T-helper 1 cell treated with Interleukin-12 subunit alpha and Interleukin-12 subunit beta and Interleukin-4 antibody, amounts not matched to agents 30 ng/mL and 1 ng/mL, for 36 hours (primary cell): ENCODE data around the gene SCN4B. TPM values are rescaled to one million over a fixed set of nuclear protein-coding genes. Genes with fewer than 3 reads are reported as not detected.

Experiments used
- intact Hi-C: fragments of 100-400 bp; cut with micrococcal nuclease; formaldehyde crosslinking; loops from one replicate; pipeline ENCODE4 v1.15.1; 2024
- total RNA-seq: library from RNA; stranded (reverse); gene quantifications from 2 replicates; pipeline ENCODE4 v1.2.3, GENCODE V29; 2022

The SCN4B gene
- total RNA-seq, 1 donor from 2014 or later, result 0.29 TPM

GRCh38 chr11:118154641-118155040 lies 2.0 kb upstream of the SCN4B start:
- intact Hi-C loops, result no loop called here

GRCh38 chr11:118153976-118154375 lies 1.4 kb upstream of the SCN4B start:
- intact Hi-C loops, result no loop called here

- intact Hi-C loops, result no loop called here
Measured at GRCh38 chr11:118153516-118153915, 893 bp upstream of the SCN4B start.

- intact Hi-C loops, result no loop called here
Measured at GRCh38 chr11:118152020-118152551, 537 bp downstream of the SCN4B start.

GRCh38 chr11:118151431-118151830 lies 1.2 kb downstream of the SCN4B start:
- intact Hi-C loops, result no loop called here

- intact Hi-C loops, result loop anchor here (5.0 kb wide), 2 partner anchors 147 to 193 kb away; partner anchors contain the start of genes CD3D and CD3G
Measured at GRCh38 chr11:118149493-118149892, 3.1 kb downstream of the SCN4B start.

- intact Hi-C loops, result loop anchor here (5.0 kb wide), 2 partner anchors 147 to 193 kb away; partner anchors contain the start of genes CD3D and CD3G
Measured at GRCh38 chr11:118148856-118149255, 3.8 kb downstream of the SCN4B start.

- intact Hi-C loops, result loop anchor here (5.0 kb wide), 2 partner anchors 146 to 194 kb away; partner anchors contain the start of genes CD3D and CD3G
Measured at GRCh38 chr11:118148240-118148639, 4.4 kb downstream of the SCN4B start.

- intact Hi-C loops, result loop anchor here (5.0 kb wide), 2 partner anchors 145 to 195 kb away; partner anchors contain the start of genes CD3D and CD3G
Measured at GRCh38 chr11:118147502-118147901, 5.1 kb downstream of the SCN4B start.

- intact Hi-C loops, result loop anchor here (5.0 kb wide), 2 partner anchors 144 to 196 kb away; partner anchors contain the start of genes CD3D and CD3G
Measured at GRCh38 chr11:118146554-118146953, 6.1 kb downstream of the SCN4B start.

- intact Hi-C loops, result loop anchor here (1.0 to 5.0 kb wide), 12 partner anchors 26 to 514 kb away; partner anchors contain the start of genes ARCN1, CD3D, CD3G and UBE4A
Measured at GRCh38 chr11:118145285-118146227, 7.1 kb downstream of the SCN4B start.

- intact Hi-C loops, result loop anchor here (1.0 to 5.0 kb wide), 12 partner anchors 27 to 515 kb away; partner anchors contain the start of genes ARCN1, CD3D, CD3G and UBE4A
Measured at GRCh38 chr11:118144301-118145268, 8.0 kb downstream of the SCN4B start.

- intact Hi-C loops, result loop anchor here (2.0 kb wide), 3 partner anchors 215 to 429 kb away; partner anchors contain the start of genes ARCN1 and UBE4A
Measured at GRCh38 chr11:118143661-118144185, 8.9 kb downstream of the SCN4B start.

- intact Hi-C loops, result no loop called here
Measured at GRCh38 chr11:118142809-118143208, 9.8 kb downstream of the SCN4B start.

GRCh38 chr11:118142081-118142480 lies 10.5 kb downstream of the SCN4B start:
- intact Hi-C loops, result no loop called here

GRCh38 chr11:118139578-118139977 lies 13.0 kb downstream of the SCN4B start:
- intact Hi-C loops, result no loop called here

GRCh38 chr11:118138839-118139420 lies 13.7 kb downstream of the SCN4B start:
- intact Hi-C loops, result no loop called here

GRCh38 chr11:118136801-118137200 lies 15.8 kb downstream of the SCN4B start:
- intact Hi-C loops, result no loop called here

GRCh38 chr11:118136341-118136740 lies 16.3 kb downstream of the SCN4B start:
- intact Hi-C loops, result no loop called here

GRCh38 chr11:118135796-118136165 lies 16.8 kb downstream of the SCN4B start:
- intact Hi-C loops, result no loop called here
